ENCODE measurements around the gene ZBTB20. TPM values are rescaled to one million over a fixed set of nuclear protein-coding genes. Genes with fewer than 3 reads are reported as not detected.

Gene ZBTB20
- total and polyA plus RNA-seq, 7 donors: under 0.01 to 113 (median 58.6) TPM

- Histone ChIP-seq H3K36me3 (no peaks in the 10 kb centered on the region), H3K27ac (no peak overlapping the region), H3K4me3 (no peak overlapping the region), H3K27me3 (no peaks in the 10 kb centered on the region), H3K9me3 (no peaks in the 10 kb centered on the region), H3K4me1 (peaks cover 0 to 8% (median 2%) of the 10 kb centered on the region in 4 donors)
- no peak for TF ChIP-seq POLR2AphosphoS5 (IDR thresholded peaks at IDR 0.05)
- TF ChIP-seq POLR2A (IDR thresholded peaks at IDR 0.05): no peak
- no peak for TF ChIP-seq EP300 (IDR thresholded peaks at IDR 0.05)
- TF ChIP-seq CTCF (IDR thresholded peaks at IDR 0.05): no peak
- 93 to 95% methylated on average over 4 of the region's 4 CpGs for WGBS, 2 donors
- no peak for DNase-seq
- intact Hi-C loops (cut with DNase I): no loop called here
Observed at GRCh38 chr3:114551770-114552526, 595.1 kb downstream of the ZBTB20 start.

DNA sequence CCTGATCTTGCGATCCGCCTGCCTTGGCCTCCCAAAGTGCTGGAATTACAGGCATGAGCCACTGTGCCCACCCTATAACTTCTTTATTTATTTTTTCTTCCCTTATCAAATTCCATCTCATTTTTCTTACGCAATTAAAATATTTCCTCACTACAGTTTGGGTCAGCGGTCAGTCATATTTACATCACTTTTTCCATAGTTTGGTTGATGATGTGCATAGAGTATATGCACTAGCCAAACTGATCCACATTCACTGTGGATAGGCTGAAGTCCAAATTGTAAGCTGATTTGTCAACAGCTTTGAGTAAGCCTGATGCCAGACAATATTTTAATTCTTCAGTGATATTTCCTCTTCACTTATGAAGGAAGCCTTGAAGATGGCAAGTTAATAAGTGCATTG is 596.9 kb downstream of the ZBTB20 start:
- no peaks in the 10 kb centered on the region for H3K36me3 ChIP-seq
- H3K4me3 ChIP-seq: no peak overlapping the region
- H3K27me3 ChIP-seq: no peaks in the 10 kb centered on the region
- WGBS, 2 donors: 96% methylated on average over 4 of the region's 4 CpGs
- no peak for TF ChIP-seq POLR2AphosphoS5 (IDR thresholded peaks at IDR 0.05)
- TF ChIP-seq CTCF (IDR thresholded peaks at IDR 0.05): no peak
- TF ChIP-seq EP300 (IDR thresholded peaks at IDR 0.05): no peak
- TF ChIP-seq POLR2A (IDR thresholded peaks at IDR 0.05): no peak
- intact Hi-C loops (cut with DNase I): no loop called here
- H3K27ac ChIP-seq: no peak overlapping the region
- H3K9me3 ChIP-seq: no peaks in the 10 kb centered on the region
- H3K4me1 ChIP-seq: peaks cover 0 to 8% (median 2%) of the 10 kb centered on the region in 4 donors
- DNase-seq: no peak

DNA sequence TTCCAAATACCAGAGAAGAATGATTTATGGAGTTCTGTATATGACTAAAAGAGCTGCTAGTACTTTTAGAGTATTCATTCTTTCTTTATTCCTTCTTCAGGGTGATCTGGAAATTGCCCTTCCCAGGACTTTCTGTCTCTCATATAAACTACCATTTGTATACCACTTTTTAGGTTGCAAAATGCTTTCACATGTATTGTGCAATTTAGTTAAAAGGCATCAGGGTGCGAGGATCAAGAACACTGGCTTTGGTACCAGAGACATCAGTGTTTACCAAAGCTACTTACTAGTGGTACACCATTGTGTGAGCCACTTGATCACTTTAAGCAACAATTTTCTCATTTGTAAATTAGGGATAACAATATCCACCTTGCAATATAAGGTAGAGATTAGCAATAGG is 601.9 kb downstream of the ZBTB20 start:
- WGBS, 2 donors: 89 to 94% methylated on average over 1 of the region's 1 CpG
- Histone ChIP-seq H3K9me3 (no peaks in the 10 kb centered on the region), H3K36me3 (no peaks in the 10 kb centered on the region), H3K4me1 (no peaks in the 10 kb centered on the region), H3K27ac (no peak overlapping the region), H3K4me3 (no peak overlapping the region), H3K27me3 (no peaks in the 10 kb centered on the region)
- no peak for DNase-seq
- intact Hi-C loops (cut with DNase I): no loop called here
- TF ChIP-seq CTCF (IDR thresholded peaks at IDR 0.05): no peak
- TF ChIP-seq POLR2A (IDR thresholded peaks at IDR 0.05): no peak
- TF ChIP-seq POLR2AphosphoS5 (IDR thresholded peaks at IDR 0.05): no peak
- TF ChIP-seq EP300 (IDR thresholded peaks at IDR 0.05): no peak

DNA sequence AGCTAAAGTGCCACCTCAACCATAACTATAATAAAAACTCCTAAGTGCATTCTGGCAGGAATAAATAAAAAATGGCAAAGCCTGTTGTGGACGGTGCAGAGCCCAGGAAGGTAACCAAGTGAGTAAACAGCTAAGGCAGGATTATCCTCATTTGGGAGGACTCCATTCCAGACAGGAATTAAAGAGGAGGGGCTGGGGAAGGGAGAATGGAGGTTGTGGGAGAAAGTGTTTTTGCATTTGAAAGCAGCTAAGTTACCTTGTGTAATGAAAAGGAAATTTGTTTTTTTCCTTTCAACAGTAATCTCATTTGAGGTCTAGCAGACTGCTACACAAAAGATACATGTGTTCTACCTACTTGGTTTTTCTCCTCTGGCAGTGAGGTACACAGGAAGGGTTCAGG is 604.7 kb downstream of the ZBTB20 start:
- no peak for TF ChIP-seq POLR2AphosphoS5 (IDR thresholded peaks at IDR 0.05)
- no peak for TF ChIP-seq EP300 (IDR thresholded peaks at IDR 0.05)
- no peak for TF ChIP-seq POLR2A (IDR thresholded peaks at IDR 0.05)
- TF ChIP-seq CTCF (IDR thresholded peaks at IDR 0.05): no peak
- intact Hi-C loops (cut with DNase I): no loop called here
- WGBS, 2 donors: 78 to 79% methylated on average over 1 of the region's 1 CpG
- no peak overlapping the region for H3K4me3 ChIP-seq
- no peaks in the 10 kb centered on the region for H3K4me1 ChIP-seq
- H3K9me3 ChIP-seq: no peaks in the 10 kb centered on the region
- H3K27me3 ChIP-seq: no peaks in the 10 kb centered on the region
- H3K27ac ChIP-seq: no peak overlapping the region
- no peak for DNase-seq
- no peaks in the 10 kb centered on the region for H3K36me3 ChIP-seq

GRCh38 chr3:114539525-114539924 is 607.6 kb downstream of the ZBTB20 start:
- Histone ChIP-seq H3K4me1 (no peaks in the 10 kb centered on the region), H3K36me3 (no peaks in the 10 kb centered on the region), H3K27ac (no peak overlapping the region), H3K27me3 (no peaks in the 10 kb centered on the region), H3K9me3 (no peaks in the 10 kb centered on the region), H3K4me3 (no peak overlapping the region)
- intact Hi-C loops (cut with DNase I): no loop called here
- TF ChIP-seq POLR2A (IDR thresholded peaks at IDR 0.05) (no peak), POLR2AphosphoS5 (IDR thresholded peaks at IDR 0.05) (no peak), EP300 (IDR thresholded peaks at IDR 0.05) (no peak), CTCF (IDR thresholded peaks at IDR 0.05) (no peak)
- DNase-seq: no peak
- 87 to 90% methylated on average over 5 of the region's 5 CpGs for WGBS, 2 donors
